Activated T-cell treated with anti-CD3 and anti-CD28 coated beads, Interleukin-2, amount 50 U/mL, for 1 hour (primary cell): ENCODE data around the gene TRIM2.

Experiments
- DNase-seq: peaks from one replicate; pipeline ENCODE4 v3.0.0-alpha.2; 2020

TRIM2 gene

GRCh38 chr4:153344131-153345011, 140.1 kb downstream of the TRIM2 start, which contains the start of gene MND1:
Gene MND1, plus strand, starts transcription at chr4:153344688. Its CDS starts 50 bp downstream, at chr4:153344738.
- peak; percentile 92 for DNase-seq

DNA sequence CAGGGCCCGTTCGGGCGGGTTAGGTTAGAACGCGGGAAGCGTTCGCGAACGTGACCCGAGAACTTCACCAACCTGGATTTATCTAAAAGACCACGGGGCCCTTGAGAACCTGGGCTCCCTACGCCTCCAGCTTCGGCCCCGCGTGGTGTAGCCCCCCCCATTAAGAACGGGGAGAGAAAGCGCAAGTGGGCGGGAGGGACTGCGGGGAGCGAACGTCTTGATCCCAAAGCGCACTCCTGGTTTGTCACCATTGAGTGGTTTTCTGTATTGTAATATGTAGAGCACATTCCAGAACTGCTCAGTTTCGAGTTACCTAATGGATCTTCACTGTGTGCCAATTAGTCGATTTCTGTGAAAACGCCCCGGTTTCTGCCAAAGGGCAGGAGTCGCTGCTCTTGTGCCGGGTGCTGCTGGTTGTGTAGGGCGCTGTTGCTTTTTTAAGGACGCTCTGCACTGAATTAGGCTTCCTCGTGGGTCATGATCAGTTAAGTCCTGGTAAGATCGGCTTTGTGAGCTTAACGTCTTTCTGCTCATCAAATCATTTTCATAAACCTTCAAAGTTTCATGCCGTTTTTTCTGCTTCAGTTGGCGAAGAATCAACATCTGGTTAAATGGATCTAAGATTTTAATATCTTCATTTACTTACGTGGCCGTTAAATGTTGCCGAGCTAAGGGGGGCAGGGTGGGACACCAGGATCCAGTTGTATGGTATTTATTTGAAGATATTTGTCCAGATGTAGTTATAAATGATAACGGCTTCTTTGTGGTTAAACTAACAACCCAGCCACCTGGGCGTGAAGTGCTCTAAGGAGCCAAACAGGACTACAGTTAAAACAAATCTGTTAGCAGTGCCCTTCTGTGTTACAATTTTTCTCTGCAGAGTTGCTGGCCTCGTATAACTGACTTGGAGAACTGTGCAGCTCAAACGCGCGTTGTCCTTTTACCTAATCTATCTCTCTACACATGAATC, 141.1 kb downstream of the TRIM2 start:
- DNase-seq: peak; percentile 56

GRCh38 chr4:153346031-153346430, 141.8 kb downstream of the TRIM2 start:
- DNase-seq: no peak

GRCh38 chr4:153346563-153346962, 142.3 kb downstream of the TRIM2 start:
- DNase-seq: no peak

DNA sequence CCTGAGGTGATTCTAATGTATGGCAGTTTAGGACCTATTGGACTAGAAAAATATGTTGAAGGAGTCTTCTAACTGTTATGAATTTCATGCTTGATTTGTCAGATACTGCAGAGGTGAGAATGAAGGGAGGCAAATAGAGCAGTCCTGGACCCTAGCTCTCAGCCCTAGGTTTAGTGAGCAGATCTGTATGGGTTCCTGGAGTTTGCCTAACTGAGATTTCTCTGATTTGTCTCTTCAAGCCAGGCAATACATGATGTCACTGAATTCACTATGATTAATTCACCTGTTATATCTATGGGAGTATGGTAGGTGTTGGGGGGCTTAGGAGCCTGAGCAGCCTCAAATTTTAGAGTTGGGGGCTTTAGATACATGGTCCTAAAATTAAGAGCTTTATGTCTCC, 142.9 kb downstream of the TRIM2 start:
- DNase-seq: no peak

- no peak for DNase-seq
These were observed 143.8 kb downstream of the TRIM2 start for GRCh38 chr4:153348006-153348405.

DNA sequence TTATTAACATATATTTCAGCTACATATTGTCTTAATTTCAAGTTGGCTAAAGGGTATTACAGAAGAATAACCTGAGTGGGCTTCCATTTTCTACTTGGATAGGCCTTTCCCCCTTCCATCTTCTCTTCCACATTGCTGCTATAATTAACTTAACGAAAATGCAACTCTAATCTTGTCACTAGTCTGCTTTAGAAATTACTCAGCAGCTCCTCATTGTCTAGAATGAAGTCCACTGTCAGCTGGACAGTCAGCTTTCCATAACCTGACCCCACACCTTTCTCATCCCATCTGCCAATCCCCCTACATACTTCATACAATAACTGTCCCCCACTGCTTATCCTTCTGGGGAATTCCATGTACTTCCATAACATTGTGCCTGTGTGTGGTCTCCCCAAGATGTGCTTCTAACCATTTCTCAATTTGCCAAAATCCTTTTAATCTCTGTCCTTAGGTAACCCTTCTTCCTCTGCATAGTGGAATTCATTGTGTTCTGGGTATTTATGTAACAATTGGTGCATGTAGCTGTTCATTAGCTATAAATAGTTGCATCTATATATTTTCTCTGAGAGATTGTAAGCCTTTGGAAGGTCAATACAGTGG, 145.1 kb downstream of the TRIM2 start:
- DNase-seq: no peak

DNA sequence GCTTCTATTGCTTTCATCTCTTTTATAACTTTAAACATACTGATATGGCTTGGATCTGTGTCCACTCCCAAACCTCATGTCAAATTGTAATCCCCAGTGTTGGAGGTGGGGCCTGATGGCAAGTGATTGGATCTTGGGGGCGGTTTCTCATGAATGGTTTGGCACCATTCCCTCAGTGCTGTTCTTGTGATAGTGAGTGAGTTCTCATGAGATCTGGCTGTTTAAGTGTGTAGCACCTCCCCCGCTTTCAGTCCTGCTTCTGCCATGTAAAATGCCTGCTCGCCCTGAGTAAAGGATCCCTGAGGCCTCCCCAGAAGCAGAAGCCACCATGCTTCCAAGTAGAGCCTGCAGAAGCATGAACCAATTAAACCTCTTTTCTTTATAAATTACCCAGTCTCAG, 157.9 kb downstream of the TRIM2 start:
- DNase-seq: no peak

GRCh38 chr4:153364061-153364460, 159.8 kb downstream of the TRIM2 start:
- no peak for DNase-seq

GRCh38 chr4:153365003-153365402, 160.8 kb downstream of the TRIM2 start:
- DNase-seq: no peak

GRCh38 chr4:153366486-153366885, 162.2 kb downstream of the TRIM2 start:
- no peak for DNase-seq

DNA sequence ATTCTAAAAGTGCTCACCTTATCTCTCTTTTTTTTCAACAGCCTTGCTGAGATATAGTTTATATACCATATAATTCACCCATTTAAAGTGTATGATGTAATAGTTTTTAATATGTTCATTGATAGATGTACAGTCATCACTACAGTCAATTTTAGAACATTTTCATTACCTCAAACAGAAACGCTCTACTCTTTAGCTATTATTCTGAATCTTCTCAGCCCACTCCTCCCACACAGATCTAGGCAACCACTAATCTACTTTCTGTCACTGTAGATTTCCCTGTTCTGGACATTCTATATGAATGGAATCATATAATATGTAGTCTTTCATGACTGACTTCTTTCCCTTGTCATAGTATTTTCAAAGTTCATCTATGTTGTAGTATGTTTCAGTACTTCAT, 162.8 kb downstream of the TRIM2 start:
- no peak for DNase-seq

GRCh38 chr4:153369021-153369420, 164.8 kb downstream of the TRIM2 start:
- no peak for DNase-seq

GRCh38 chr4:153371701-153372234, 167.5 kb downstream of the TRIM2 start:
- no peak for DNase-seq

- DNase-seq: no peak
These were observed 168.8 kb downstream of the TRIM2 start for GRCh38 chr4:153372967-153373562.

GRCh38 chr4:153374442-153374841, 170.2 kb downstream of the TRIM2 start:
- no peak for DNase-seq

DNA sequence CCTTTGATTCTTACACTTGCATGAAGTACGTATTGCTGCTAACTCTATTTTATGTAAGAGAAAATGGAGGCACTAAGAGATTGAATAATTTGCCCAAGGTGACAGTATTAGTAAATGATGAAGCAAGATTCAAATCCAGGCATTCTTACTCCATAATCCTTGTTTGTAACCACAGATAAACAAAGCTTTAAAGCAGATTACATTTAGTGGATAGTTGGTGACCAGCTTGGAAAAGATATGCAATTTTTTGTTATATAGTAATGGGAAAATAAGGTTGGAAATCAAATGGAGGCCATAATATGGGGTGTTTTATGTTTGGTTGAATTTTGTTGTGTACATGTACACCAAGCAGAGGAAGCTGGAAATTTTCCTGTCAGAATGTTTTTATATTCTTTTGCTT, 171.1 kb downstream of the TRIM2 start:
- DNase-seq: no peak

DNA sequence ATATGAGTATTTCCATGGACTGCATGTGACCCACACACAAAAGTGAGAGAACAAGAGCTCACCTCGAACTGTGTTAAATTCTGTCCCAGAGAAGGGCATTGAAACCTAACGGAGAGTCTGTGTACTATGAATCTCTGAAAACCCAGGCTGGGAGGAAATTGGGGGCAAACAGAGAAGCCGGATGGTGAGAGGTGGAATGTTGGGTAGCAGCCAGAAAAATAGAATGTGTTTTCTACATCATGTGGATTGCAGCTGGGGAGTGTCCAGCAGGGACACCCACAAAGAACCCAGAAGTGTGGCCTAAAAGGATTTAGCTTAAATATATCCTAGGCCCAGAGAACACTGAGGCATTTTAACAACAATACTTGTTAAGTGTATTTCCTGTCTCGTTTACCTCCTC, 178.9 kb downstream of the TRIM2 start:
- no peak for DNase-seq

GRCh38 chr4:153384160-153384559, 179.9 kb downstream of the TRIM2 start:
- DNase-seq: no peak

DNA sequence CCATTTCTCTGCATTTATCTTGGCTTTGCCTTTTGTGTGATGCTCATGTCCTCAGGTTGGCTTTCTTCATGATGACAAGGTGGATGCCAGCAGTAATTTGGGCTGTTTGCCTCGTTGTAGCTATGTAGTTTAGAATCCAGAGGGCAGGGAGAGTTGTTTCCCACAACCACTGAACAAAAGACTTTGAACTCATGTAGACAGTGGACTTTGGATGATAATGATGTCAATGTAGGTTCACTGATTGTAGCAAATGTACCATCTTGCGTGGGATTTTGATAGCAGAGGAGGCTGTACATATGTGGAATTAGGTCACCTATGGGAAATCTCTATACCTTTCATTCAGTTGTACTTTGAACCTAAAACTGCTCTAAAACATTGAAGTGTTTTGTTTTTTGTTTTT, 181.5 kb downstream of the TRIM2 start:
- DNase-seq: no peak

- DNase-seq: no peak
These were observed 183.7 kb downstream of the TRIM2 start for GRCh38 chr4:153387981-153388380.
